ENCODE measurements around the gene PPP1R13B.

Gene PPP1R13B

DNA sequence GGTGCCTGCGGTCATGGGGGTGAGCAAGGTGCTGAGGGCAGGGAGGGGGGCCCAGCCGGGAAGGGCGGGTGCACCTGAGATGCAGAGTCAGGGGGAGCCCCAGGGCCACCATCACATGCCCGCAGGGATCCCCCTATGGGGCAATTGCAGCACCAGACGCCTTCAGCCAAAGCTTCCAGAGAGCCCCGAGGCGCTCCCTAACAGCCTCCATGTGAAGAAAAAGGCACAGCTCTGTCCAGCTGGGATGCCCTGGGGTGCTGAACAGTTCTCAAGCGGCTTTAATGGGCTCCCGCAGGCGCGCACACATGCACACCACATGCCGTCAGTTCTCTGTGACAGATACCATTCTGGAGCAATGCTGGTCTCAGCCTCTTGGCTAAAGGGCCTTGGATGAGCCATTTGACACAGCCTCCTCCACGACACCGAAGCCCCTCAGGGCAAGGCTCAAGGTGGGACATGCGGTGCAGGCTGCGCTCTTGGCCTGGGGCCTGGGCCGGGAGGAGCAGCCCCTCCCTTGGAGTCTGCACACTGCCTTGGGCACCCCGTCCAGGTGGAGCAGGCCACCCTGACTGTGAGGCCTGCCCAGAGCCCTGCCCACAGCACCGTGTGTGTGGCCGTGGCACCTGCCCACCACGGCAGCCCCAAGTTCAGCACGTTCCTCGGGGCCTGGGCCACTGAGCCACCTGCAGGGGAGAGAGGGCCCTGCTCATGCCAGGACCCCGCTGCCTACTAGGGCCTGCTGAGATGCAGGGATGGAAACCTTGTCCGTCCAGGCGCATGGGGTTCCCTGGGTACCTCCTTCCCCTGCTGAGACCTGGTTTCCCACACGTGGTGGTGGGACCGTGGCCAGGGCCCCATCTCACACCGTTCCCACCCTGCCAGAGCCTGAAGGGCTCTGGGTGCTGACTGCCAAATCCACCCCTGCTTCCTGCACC lies 139.8 kb downstream of the PPP1R13B start:
- no peak for DNase-seq

GRCh38 chr14:103706551-103707328 lies 140.6 kb downstream of the PPP1R13B start:
- no peak for DNase-seq

GRCh38 chr14:103705504-103706284 lies 141.7 kb downstream of the PPP1R13B start:
- DNase-seq, result no peak

GRCh38 chr14:103705118-103705503 lies 142.3 kb downstream of the PPP1R13B start:
- no peak for DNase-seq

GRCh38 chr14:103704708-103705107 lies 142.7 kb downstream of the PPP1R13B start:
- DNase-seq, result no peak

DNA sequence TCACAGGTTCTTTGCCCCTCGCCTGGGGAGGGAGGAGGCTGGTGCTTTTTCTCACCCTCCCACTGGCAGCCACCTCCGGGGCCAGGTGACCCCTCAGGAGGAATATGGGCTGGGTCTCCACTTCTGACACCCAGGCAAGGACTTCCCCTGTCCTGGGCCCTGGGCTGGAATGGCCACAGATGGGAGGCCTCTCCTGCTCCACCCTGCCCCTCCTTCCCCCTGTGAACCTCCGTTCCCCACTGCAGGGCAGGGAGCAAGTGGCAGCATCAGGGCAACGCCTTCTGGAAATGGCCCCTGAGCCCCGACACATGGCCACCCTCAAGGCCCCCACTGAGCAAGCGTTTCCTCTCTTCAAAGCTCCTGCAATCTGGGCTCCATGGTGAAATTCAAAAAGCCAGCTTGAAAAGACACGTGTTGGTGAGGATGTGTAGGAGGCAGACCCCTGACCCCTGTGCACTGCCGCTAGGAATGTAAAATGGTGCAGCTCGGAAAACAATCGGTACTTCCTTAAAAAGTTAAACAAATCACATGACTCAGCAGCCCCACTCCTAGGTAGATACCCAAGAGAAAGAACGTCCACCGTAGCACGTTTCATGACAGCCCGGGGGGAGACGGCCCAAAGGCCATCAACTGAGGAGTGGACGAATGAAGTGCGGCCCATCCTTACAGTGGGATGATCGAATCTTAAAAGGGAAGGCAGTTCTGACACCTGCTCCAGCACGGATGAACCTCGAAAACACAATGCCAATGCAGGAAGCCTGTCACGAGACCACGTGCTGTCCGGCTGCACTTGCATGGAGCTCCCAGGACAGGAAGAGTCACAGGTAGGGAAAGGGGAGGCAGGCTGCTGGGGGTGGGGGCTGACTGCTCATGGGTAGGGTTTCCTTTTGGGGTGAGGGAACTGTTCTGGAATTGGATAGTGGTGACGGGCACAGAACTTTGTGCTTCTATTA lies 143.7 kb downstream of the PPP1R13B start:
- DNase-seq, result no peak

DNA sequence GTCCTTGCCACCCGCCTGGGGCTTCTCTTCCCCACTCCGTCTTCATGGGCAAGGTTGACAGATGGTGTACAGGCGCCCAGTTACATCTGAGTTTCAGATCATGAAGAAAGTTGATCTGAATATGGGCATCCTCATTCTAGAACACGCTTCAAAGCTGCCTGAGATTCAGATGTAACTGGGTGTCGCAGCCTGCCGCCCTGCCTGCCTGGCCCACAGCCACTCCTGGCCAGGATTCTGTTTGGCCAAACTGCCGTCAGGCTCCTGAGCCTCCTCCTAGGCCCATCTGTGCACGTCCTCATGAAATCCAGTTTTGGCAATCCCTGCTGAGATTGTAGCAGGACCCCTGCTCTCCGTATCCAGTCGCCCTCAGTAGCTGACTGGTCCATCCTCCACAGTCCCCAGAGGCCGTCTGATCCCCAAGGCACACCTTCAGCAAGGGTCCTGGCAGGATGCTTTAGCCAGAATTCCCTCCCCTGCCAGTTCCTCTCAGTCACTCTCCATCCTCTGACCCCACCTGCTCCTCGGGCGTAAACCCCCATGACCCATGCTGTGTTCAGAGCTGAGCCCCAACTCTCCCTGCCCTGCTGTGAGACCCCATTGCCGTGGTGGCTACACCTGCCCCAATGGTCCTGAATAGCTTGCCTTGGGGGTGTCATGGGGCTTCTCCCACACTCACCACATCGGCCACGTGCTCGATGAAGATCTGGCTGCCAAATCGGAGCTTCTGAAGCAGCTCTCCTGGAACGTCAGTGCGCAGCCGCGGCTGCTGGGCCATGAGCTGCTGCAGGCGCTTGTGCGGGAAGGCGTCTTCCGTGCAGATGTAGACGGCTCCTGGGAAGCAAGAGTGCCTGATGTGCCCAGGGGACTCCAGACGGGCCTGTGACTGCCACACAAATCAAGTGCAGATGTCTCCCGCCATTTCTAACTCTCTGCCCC lies 144.6 kb downstream of the PPP1R13B start:
- no peak for DNase-seq

DNA sequence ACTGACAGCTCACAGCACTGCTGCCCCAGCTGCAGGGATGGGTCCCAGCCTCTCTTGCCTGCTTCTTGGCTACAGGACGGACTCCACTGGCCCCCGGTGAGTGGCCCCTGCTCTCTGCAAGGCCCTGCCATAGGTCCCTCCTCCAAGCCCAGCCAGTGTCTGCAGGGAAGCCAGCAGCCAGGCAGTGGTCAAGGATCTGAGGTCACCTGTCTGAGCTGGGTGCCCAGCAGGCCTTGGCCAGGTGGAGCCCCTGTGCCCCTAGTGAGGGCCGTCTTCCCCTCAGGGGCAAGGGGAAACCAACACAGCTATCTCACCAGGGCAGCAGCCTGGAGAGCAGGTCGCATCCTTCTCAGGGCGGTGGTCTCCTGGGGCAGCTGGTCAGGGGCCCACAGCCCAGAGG lies 145.3 kb downstream of the PPP1R13B start:
- DNase-seq, result no peak

DNA sequence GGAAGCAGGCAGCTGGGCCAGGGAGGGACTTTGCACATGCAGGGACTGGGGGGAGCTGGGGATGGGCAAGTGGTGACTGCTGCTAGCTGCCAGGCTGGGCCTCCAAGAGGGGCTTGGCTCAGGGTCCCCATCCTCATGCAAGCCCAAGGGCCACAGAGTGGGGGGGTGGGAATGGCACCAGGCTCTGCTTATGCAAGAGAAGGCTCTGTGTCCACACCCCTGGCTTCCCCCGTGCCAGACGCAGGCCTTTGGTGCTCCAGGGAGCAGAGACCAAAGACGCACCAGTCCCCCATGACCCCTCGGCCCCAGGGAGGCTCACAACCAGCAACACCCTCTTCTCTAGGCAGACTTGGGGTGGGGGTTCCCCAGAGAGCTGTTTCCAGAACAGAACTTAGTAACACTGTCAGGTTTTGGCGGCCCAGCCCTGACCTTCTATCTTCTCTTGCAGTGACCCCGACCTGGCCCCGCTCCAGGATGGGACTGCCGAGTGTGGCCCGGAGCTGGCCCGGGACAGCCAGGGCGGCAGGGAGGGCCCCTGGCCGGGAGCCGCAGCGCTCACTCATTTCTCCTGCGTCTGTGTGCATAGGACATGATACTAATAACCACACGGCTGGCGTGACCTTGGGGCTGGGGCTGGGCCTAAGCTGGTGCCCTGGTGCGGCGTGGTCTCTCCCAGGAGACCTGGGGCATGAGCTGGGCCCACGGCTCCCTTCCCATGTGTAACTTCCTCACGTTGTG lies 146.5 kb downstream of the PPP1R13B start:
- DNase-seq, result no peak

GRCh38 chr14:103699901-103700752 lies 147.2 kb downstream of the PPP1R13B start:
- no peak for DNase-seq

- DNase-seq, result no peak
These were observed 148.1 kb downstream of the PPP1R13B start for GRCh38 chr14:103699261-103699661.

- DNase-seq, result no peak
These were observed 148.8 kb downstream of the PPP1R13B start for GRCh38 chr14:103698380-103699260.

GRCh38 chr14:103697603-103698379 lies 149.6 kb downstream of the PPP1R13B start:
- no peak for DNase-seq

DNA sequence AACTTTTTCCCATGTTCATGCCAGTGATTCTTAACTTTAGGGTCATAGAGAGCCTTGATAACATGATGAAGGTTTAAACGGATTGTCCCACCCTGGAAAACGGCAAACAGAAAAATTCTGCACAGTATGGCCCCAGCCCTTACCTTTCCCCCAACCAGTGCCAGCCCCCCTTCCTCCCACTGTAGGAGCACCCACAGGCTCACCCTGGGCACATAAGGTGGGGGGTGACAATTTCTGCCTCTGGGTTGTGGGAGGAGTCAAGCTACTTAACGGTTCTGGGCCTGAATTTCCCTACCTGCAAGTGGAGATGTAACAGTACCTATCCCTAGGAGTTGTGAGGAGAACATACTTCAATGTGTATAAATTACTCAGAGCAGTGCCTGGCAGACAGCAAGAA lies 150.2 kb downstream of the PPP1R13B start:
- DNase-seq, result no peak

- DNase-seq, result no peak
These were observed 150.8 kb downstream of the PPP1R13B start for GRCh38 chr14:103696466-103697071.

DNA sequence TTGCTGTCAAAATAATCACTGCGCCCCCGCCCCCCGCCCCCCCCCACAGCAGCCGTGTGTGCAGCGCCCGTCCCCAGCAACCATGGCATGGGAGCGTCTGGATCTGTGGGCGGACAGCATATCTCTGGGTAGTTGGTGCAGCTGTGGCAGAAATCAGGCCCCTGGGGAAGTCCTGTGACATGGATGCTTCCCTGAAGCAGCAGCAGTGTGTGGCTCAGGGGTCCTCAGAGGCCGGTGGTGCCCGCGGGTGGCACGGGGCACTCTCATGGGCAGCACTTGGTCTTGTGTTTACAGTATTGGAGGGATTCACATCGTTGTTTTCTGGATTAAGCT lies 151.3 kb downstream of the PPP1R13B start:
- DNase-seq, result no peak
